Body of pancreas (tissue), 4 donors: Measurements from ENCODE around the gene ARMC6.

Experiments used
- POLR2A ChIP-seq, 3 donors: fragments of 450-650 bp; IDR thresholded peaks; one replicate each; pipeline ENCODE4 v1.6.1; 2016; ENCODE audit warnings: antibody characterized with exemption in 3 of 3, mild to moderate bottlenecking in 2 of 3
- TF ChIP-seq, protein P1 (sequence below), 7 experiments: fragments of 450-650 bp in 4 of 7; fragments of 200-600 bp in 3 of 7; sonication (generic) in 3 of 7; IDR thresholded peaks; one replicate each; pipeline ENCODE4 v1.5.1; 2016 to 2019; ENCODE audit warnings: antibody characterized with exemption in 7 of 7

DNA sequence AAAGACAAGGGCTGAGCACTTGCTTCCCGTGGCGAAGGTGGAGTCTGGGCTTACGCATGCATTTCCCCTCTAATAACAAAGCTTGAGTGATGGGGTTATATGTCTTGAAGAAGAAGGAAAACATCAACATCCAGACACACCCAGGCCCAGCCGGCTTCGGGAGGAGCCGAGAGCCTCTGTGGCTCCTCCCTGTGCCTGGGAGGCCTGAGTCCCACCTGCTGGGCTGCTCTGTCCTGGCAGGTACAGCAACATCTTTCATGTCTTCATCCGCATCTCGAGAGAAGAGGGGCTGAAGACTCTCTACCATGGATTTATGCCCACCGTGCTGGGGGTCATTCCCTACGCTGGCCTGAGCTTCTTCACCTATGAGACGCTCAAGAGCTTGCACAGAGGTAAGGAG lies 74.3 kb downstream of the ARMC6 start:
- no peak for TF ChIP-seq POLR2A (IDR thresholded peaks at IDR 0.05)
- TF ChIP-seq, protein P1, sequence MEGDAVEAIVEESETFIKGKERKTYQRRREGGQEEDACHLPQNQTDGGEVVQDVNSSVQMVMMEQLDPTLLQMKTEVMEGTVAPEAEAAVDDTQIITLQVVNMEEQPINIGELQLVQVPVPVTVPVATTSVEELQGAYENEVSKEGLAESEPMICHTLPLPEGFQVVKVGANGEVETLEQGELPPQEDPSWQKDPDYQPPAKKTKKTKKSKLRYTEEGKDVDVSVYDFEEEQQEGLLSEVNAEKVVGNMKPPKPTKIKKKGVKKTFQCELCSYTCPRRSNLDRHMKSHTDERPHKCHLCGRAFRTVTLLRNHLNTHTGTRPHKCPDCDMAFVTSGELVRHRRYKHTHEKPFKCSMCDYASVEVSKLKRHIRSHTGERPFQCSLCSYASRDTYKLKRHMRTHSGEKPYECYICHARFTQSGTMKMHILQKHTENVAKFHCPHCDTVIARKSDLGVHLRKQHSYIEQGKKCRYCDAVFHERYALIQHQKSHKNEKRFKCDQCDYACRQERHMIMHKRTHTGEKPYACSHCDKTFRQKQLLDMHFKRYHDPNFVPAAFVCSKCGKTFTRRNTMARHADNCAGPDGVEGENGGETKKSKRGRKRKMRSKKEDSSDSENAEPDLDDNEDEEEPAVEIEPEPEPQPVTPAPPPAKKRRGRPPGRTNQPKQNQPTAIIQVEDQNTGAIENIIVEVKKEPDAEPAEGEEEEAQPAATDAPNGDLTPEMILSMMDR (IDR thresholded peaks at IDR 0.05), result no peak
